Bronchial epithelial cell (primary cell): ENCODE measurements around the gene WDR89. TPM values are rescaled to one million over a fixed set of nuclear protein-coding genes. Genes with fewer than 3 reads are reported as not detected.
"Not testable (repeated sequence)": the region's sequence is repeated elsewhere in the genome, so short reads cannot be mapped to it uniquely, and the experiment has no call there.

Experiments used
- DNase-seq: peaks from one replicate; pipeline ENCODE4 v3.0.0-alpha.2; 2010; ENCODE audit warnings: low read depth
- FAIRE-seq: peaks from 2 replicates; lab custom pipeline; 2011; peaks lifted over from hg19 to GRCh38; lab: Jason Lieb, UNC
- H3K27me3 ChIP-seq: 2 replicates; pipeline ENCODE4 v1.5.1; 2011; ENCODE audit warnings: low read length; ENCODE audit not compliant: control insufficient read depth, insufficient read depth
- H3K36me3 ChIP-seq: 2 replicates; pipeline ENCODE4 v1.5.1; 2011; ENCODE audit warnings: low read length; ENCODE audit not compliant: control insufficient read depth, insufficient read depth
- H3K4me3 ChIP-seq: 2 replicates; pipeline ENCODE4 v1.5.1; 2011; ENCODE audit warnings: mild to moderate bottlenecking, low read depth, low read length, control low read depth
- CTCF ChIP-seq: IDR thresholded peaks from 2 replicates; pipeline ENCODE4 v1.5.1; 2011; ENCODE audit warnings: mild to moderate bottlenecking, moderate library complexity, low read length, control low read depth, inconsistent platforms; ENCODE audit not compliant: insufficient read depth, severe bottlenecking
- total RNA-seq: library from RNA; depleted of rRNA; stranded (reverse); fragments of >200 nt; gene quantifications from 2 replicates; pipeline ENCODE4 v1.2.1, GENCODE V29; 2014

Gene WDR89
- total RNA-seq, 1 donor from 2014 or later = 20.0 TPM

GRCh38 chr14:63624203-63624602, 17.5 kb downstream of the WDR89 start:
- no peak for DNase-seq
- H3K36me3 ChIP-seq = no peaks in the 10 kb centered on the region
- no peak for FAIRE-seq
- TF ChIP-seq CTCF = no peak
- no peak overlapping the region for H3K4me3 ChIP-seq
- H3K27me3 ChIP-seq = no peaks in the 10 kb centered on the region

- DNase-seq, H3K27me3 ChIP-seq, H3K4me3 ChIP-seq, FAIRE-seq, H3K36me3 ChIP-seq: not testable (repeated sequence)
Measured at GRCh38 chr14:63621975-63622374, 19.7 kb downstream of the WDR89 start.

- no peak for TF ChIP-seq CTCF
- Histone ChIP-seq H3K36me3 (no peaks in the 10 kb centered on the region), H3K27me3 (no peaks in the 10 kb centered on the region), H3K4me3 (no peak overlapping the region)
- FAIRE-seq = no peak
- DNase-seq = peak; percentile 12
Measured at GRCh38 chr14:63616015-63616414, 25.7 kb downstream of the WDR89 start.

GRCh38 chr14:63614679-63615363, 26.9 kb downstream of the WDR89 start:
- FAIRE-seq (no peak), DNase-seq (peak; percentile 30)
- TF ChIP-seq CTCF = no peak

GRCh38 chr14:63611078-63611477, 30.6 kb downstream of the WDR89 start:
- Histone ChIP-seq H3K36me3 (no peaks in the 10 kb centered on the region), H3K4me3 (no peak overlapping the region), H3K27me3 (no peaks in the 10 kb centered on the region)
- TF ChIP-seq CTCF = no peak
- no peak for FAIRE-seq
- DNase-seq = no peak

More at GRCh38 chr14:63614679-63615363, 26.9 kb downstream of the WDR89 start:
- Histone ChIP-seq H3K36me3 (no peaks in the 10 kb centered on the region), H3K4me3 (no peak overlapping the region), H3K27me3 (no peaks in the 10 kb centered on the region)

GRCh38 chr14:63605041-63605532, 36.6 kb downstream of the WDR89 start:
- peak; percentile 15 for DNase-seq
- TF ChIP-seq CTCF = no peak
- Histone ChIP-seq H3K36me3 (no peaks in the 10 kb centered on the region), H3K27me3 (no peaks in the 10 kb centered on the region), H3K4me3 (no peak overlapping the region)
- no peak for FAIRE-seq
